Brain microvascular endothelial cell (primary cell): ENCODE data around the gene AP1S3.

Experiments
- DNase-seq: peaks from one replicate; pipeline ENCODE4 v3.0.0-alpha.2; 2020
- H3K27ac ChIP-seq: fragments of 250-450 bp; sonication (Bioruptor Pico); 2 replicates; pipeline ENCODE4 v1.5.1; 2020; ENCODE audit warnings: mild to moderate bottlenecking, moderate library complexity
- H3K27me3 ChIP-seq: fragments of 250-450 bp; sonication (Bioruptor Pico); replicated peaks from 2 replicates; pipeline ENCODE4 v1.5.1; 2020; ENCODE audit warnings: mild to moderate bottlenecking
- H3K36me3 ChIP-seq: fragments of 250-450 bp; sonication (Bioruptor Pico); replicated peaks from 2 replicates; pipeline ENCODE4 v1.5.1; 2020; ENCODE audit warnings: mild to moderate bottlenecking
- H3K4me3 ChIP-seq: 2 replicates; pipeline ENCODE4 v1.5.1; 2011; ENCODE audit warnings: low read depth, mild to moderate bottlenecking, control low read depth, low read length, moderate library complexity
- in situ Hi-C: cut with HindIII; loops from 2 replicates; pipeline ENCODE4 v1.10.0; 2017; ENCODE audit warnings: low sequenced_read_pairs, low pct_ligation_motif_present
- TF ChIP-seq, protein P1 (sequence below): IDR thresholded peaks from 2 replicates; pipeline ENCODE4 v1.5.1; 2011; ENCODE audit warnings: low read depth, mild to moderate bottlenecking, moderate library complexity, low read length, control low read depth, inconsistent platforms; ENCODE audit errors: missing control alignments

AP1S3 gene

DNA sequence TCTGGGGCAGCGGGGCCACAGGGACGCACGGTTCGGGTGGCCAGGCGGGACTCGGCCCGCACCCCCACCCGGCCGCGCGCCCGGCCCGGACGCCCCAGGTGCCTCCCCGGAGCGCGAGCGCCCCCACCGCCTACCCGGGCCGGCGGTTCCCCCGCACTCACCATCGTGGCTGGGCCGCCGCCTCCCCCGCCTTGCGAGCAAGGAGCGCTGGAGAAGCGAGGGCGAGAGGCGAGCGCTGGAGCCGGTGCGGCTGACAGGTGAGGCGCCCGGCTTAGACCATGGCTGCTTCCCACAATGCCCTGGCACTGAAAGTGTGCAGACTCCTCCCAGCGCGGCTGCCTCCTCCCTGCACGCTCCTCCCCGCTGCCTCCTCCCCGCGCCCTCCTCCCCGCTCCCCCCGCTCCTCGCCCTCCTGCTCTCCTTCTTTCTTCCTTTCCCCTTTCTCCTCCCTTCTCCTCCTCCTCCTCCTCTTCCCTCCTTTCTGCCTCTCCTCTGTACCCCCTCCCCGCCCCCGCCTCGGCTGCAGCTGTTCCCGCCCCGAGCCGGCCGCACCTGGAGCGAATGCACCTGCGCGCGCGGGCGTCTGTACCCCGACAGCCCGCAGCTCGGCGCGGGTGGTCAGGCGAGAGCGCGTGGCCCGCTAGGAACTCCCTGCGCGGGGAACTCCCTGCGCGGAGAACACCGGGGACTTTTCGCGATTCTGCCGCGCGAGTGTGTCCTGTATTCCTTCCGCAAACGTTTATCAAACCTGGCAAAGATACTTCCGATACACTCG is at the start of gene AP1S3:
TSS of gene AP1S3 (minus strand) at position 296 of the 775 bp plus-strand sequence. CDS start at position 164, 132 bp downstream.
- Histone ChIP-seq H3K36me3 (no peaks in the 10 kb centered on the region), H3K27ac (no peak within 1 kb of the TSS), H3K4me3 (peak within 1 kb of the TSS; percentile 67), H3K27me3 (no peaks in the 10 kb centered on the region)
- TF ChIP-seq, protein P1, sequence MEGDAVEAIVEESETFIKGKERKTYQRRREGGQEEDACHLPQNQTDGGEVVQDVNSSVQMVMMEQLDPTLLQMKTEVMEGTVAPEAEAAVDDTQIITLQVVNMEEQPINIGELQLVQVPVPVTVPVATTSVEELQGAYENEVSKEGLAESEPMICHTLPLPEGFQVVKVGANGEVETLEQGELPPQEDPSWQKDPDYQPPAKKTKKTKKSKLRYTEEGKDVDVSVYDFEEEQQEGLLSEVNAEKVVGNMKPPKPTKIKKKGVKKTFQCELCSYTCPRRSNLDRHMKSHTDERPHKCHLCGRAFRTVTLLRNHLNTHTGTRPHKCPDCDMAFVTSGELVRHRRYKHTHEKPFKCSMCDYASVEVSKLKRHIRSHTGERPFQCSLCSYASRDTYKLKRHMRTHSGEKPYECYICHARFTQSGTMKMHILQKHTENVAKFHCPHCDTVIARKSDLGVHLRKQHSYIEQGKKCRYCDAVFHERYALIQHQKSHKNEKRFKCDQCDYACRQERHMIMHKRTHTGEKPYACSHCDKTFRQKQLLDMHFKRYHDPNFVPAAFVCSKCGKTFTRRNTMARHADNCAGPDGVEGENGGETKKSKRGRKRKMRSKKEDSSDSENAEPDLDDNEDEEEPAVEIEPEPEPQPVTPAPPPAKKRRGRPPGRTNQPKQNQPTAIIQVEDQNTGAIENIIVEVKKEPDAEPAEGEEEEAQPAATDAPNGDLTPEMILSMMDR = no peak
- peak; percentile 41 for DNase-seq
- in situ Hi-C loops = no loop called here

DNA sequence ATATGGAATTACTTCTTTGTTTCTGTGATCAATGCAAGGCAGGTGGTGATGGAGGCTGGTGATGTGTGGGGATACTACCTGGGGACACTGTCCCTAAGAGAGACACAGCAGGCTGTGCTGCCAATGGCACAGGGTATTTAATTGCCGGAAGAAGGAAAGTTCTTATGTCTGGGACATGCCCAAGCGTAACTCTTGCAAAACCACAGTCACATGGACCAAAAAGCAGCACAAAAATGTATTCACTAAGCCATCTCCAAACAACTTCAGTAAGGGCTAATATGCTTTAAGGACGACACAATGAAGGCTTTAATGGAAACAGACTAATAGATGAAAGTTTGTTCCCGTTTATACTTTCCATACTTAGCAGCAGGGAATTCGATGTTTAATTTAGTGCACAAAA is 49.7 kb upstream of the AP1S3 start:
- peaks cover 18% of the 10 kb centered on the region for H3K36me3 ChIP-seq
- no peak for DNase-seq
- no peak overlapping the region for H3K4me3 ChIP-seq
- in situ Hi-C loops = no loop called here
- peak overlapping the region; percentile 16 for H3K27ac ChIP-seq
- TF ChIP-seq, protein P1 = no peak
- no peaks in the 10 kb centered on the region for H3K27me3 ChIP-seq

DNA sequence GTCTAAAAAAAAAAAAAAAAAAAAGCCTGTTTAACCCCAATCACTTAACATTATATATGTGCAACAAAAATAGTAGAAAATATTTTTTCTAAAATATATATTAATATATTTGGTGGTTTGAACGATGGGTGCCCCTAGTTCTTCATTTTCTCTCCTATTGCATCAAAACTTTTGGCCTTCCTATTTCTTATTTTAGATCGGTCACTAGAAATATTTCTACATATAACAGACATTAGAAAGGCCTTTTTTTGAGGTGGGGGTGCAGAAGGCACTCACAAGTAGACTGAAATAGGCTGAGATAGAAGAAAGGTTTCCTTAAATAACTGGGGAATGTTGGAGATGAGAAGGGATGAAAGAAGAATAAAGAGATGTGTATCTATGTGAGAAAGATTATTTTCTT is 49.3 kb upstream of the AP1S3 start:
- Histone ChIP-seq H3K27me3 (no peaks in the 10 kb centered on the region), H3K4me3 (no peak overlapping the region), H3K36me3 (peaks cover 22% of the 10 kb centered on the region), H3K27ac (peak overlapping the region; percentile 16)
- no peak for DNase-seq
- in situ Hi-C loops = no loop called here
- TF ChIP-seq, protein P1 = no peak

DNA sequence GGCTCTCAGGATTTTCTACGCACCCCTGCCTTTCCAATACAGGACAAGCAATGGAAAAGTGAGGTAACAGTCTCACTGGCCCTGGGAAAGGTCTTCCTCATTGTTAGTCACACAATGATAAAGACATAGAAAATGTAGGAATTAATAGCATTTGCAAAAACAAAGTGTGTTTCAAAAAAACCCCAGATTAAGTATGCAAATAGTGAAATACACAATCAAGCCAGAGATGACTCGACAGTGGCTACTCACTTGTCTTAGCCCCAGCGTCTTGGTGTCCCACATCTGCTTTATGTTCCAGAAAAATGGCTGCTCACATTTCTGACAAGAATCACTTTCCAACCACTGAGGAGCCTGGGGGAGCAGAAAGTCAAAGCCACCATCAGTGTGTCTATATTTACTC is 47.0 kb upstream of the AP1S3 start:
- DNase-seq = peak; percentile 21
- in situ Hi-C loops = no loop called here

DNA sequence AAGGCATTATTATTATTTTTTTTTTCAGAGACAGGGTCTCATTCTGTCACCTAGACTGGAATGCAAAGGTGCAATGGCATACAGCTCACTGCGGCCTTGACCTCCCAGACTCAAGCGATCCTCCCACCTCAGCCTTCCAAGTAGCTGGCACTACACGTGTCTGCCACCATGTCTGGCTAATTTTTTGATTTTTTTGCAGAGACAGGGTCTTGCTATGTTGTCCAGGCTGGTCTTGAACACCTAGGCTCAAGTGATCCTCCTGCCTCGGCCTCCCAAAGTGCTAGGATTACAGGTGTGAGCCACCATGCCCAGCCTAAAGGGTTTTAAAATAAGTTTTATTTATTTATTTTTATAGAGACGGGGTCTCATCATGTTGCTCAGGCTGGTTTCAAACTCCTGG is 45.3 kb upstream of the AP1S3 start:
- no peak for DNase-seq
- in situ Hi-C loops = no loop called here
- Histone ChIP-seq H3K36me3 (peaks cover 46% of the 10 kb centered on the region), H3K4me3 (no peak overlapping the region), H3K27ac (no peak overlapping the region), H3K27me3 (no peaks in the 10 kb centered on the region)
- TF ChIP-seq, protein P1 = no peak

More for the DNA sequence above, 47.0 kb upstream of the AP1S3 start:
- no peak overlapping the region for H3K4me3 ChIP-seq
- no peak overlapping the region for H3K27ac ChIP-seq
- H3K27me3 ChIP-seq = no peaks in the 10 kb centered on the region
- H3K36me3 ChIP-seq = peaks cover 39% of the 10 kb centered on the region
- TF ChIP-seq, protein P1 = no peak
